Heart right ventricle (tissue), 16 donors: Measurements from ENCODE around the gene GSN. TPM values are rescaled to one million over a fixed set of nuclear protein-coding genes. Genes with fewer than 3 reads are reported as not detected.
A peak's percentile ranks its signal among the peaks of the same experiment; 100 is the strongest.

Experiments
- ATAC-seq, 8 donors: fragments of 200-7000 bp; cut with Tn5 transposase; one replicate each; pipeline ENCODE4 v1.9.1; 2020; ENCODE audit warnings: mild to moderate bottlenecking in 8 of 8, moderate library complexity in 8 of 8, moderate number of reproducible peaks in 1 of 8
- DNase-seq, 2 donors: peaks; one replicate each; pipeline ENCODE4 v3.0.0-alpha.2; 2020
- H3K27ac ChIP-seq, 10 donors: fragments of 200-600 bp; sonication (generic) in 2 of 10; one replicate each; pipeline versions ENCODE4 v1.5.0 to v1.8.0; 2020 to 2022; ENCODE audit warnings: mild to moderate bottlenecking in 3 of 10
- H3K27me3 ChIP-seq, 7 donors: fragments of 200-600 bp; one replicate each; pipeline ENCODE4 v1.8.0; 2021 to 2022; ENCODE audit warnings: mild to moderate bottlenecking in 2 of 7
- H3K36me3 ChIP-seq, 9 donors: fragments of 200-600 bp; sonication (generic) in 1 of 9; one replicate each; pipeline versions ENCODE4 v1.5.0 to v1.8.0; 2020 to 2022; ENCODE audit warnings: mild to moderate bottlenecking in 2 of 9
- H3K4me1 ChIP-seq, 9 donors: fragments of 200-600 bp; sonication (generic) in 1 of 9; one replicate each; pipeline versions ENCODE4 v1.5.0 to v1.8.0; 2020 to 2022; ENCODE audit warnings: mild to moderate bottlenecking in 4 of 9
- H3K4me3 ChIP-seq, 10 donors: fragments of 200-600 bp; sonication (generic) in 2 of 10; one replicate each; pipeline versions ENCODE4 v1.5.0 to v1.8.0; 2020 to 2022; ENCODE audit warnings: mild to moderate bottlenecking in 7 of 10, moderate library complexity in 2 of 10
- H3K9me3 ChIP-seq, 11 donors: fragments of 200-600 bp in 10 of 11; sonication (generic) in 2 of 11; one replicate each; pipeline versions ENCODE4 v1.5.0 to v1.8.0; 2013 to 2022; ENCODE audit warnings: mild to moderate bottlenecking in 2 of 11, control low read depth in 1 of 11, moderate library complexity in 1 of 11
- CTCF ChIP-seq, 9 donors: fragments of 200-600 bp; sonication (generic) in 2 of 9; IDR thresholded peaks; one replicate each; pipeline versions ENCODE4 v1.5.0 to v1.8.0; 2021 to 2022; ENCODE audit warnings: antibody characterized with exemption in 9 of 9, mild to moderate bottlenecking in 5 of 9, moderate library complexity in 1 of 9
- WGBS, 2 donors: extraction: QIAGEN DNeasy Blood & Tissue Kit; methylation state at CpG; one replicate each; pipeline ENCODE4 v1.1.7; 2013; ENCODE audit warnings: inconsistent platforms in 1 of 2; 5-methylcytosine and 5-hydroxymethylcytosine counted together
- intact Hi-C, 10 donors: fragments of 100-400 bp; cut with DNase I; formaldehyde crosslinking; loops; one replicate each; pipeline versions ENCODE4 v1.11.1 to v1.14.2; 2022
- polyA plus RNA-seq, 2 donors: library from polyadenylated mRNA; stranded (reverse); fragments of 200-250 nt; gene quantifications; one replicate each; pipeline ENCODE4 v1.2.3, GENCODE V29; 2013
- total RNA-seq, 10 donors: library from RNA; stranded (reverse); fragmentation: NEBNext Ultra II Directional in 3 of 10; extraction: Animal tissue kit (Norgen Biotek cat#: 25700) in 3 of 10; gene quantifications; one replicate each; pipeline versions ENCODE4 v1.2.1 to v1.2.4, GENCODE V29; 2021 to 2023
- donor health status: Arrhythmogenic right ventricular cardiomyopathy.
- donor health status: ischemic (EF 13 %, LVEDD 7.1; RV severe dilation, severe dysfunction).
- donor health status: healthy with polysubstance abuse.
- donor health status: DM: no; HTN: yes; CAD: no.
- donor health status: DM: no; HTN: no; CAD: no.
- donor health status: ischemic (EF 25% LVEDD 6.9; RV normal size, moderate dysfunction).
- donor health status: ischemic (EF 25% LVEDD 5.7; RV mildly dilated, moderate dysfunction).
- donor health status: healthy.
- donor health status: DM: yes; HTN: yes; CAD: no.
- donor health status: Ischemic cardiomyopathy.
- donor health status: ischemic (EF 35%, LVEDD 5.7; RV mildly dilated, moderate dysfunction).
- donor health status: nonischemic (EF 11% LVEDD 7.7; RV severe dilation, severe dysfunction).
- donor health status: DM: yes; HTN: yes; CAD: no.
- donor health status: PGD.
- donor health status: ischemic (EF 29% LVEDD 5.4; RV normal size, mild dysfunction).
- donor health status: nonischemic (EF 23%, LVEDD 6.1; RV moderate dilation, normal function).

GSN gene
- total and polyA plus RNA-seq, 12 donors = 360 to 861 (median 668) TPM

GRCh38 chr9:121284733-121285451 lies 16.9 kb downstream of the GSN start:
- ATAC-seq = no peak
- no peak for TF ChIP-seq CTCF (IDR thresholded peaks at IDR 0.05)
- DNase-seq = peak in 1 of 2 donors; percentile 12
- intact Hi-C loops = loop anchor here in 7 of 10 donors (2.0 to 5.0 kb wide), 5 partner anchors 14 to 87 kb away; partner anchors contain the start of gene STOM (in 2 of the 7)
- Histone ChIP-seq H3K36me3 (peaks cover 0 to 10% (median 0%) of the 10 kb centered on the region in 9 donors), H3K27me3 (no peaks in the 10 kb centered on the region), H3K4me3 (no peak overlapping the region), H3K4me1 (peaks cover 78 to 100% (median 100%) of the 10 kb centered on the region in 9 donors), H3K27ac (peak overlapping the region; percentile 93 to 100 (median 98)), H3K9me3 (no peaks in the 10 kb centered on the region)
- WGBS, 2 donors = 91 to 92% methylated on average over 9 of the region's 9 CpGs

GRCh38 chr9:121285835-121286687 lies 18.1 kb downstream of the GSN start:
- DNase-seq (peak; percentile 70 to 82), ATAC-seq (peak; percentile 34 to 74 (median 61))
- Histone ChIP-seq H3K27me3 (no peaks in the 10 kb centered on the region), H3K4me1 (peaks cover 73 to 100% (median 100%) of the 10 kb centered on the region in 9 donors), H3K27ac (peak overlapping the region; percentile 93 to 100 (median 98)), H3K36me3 (peaks cover 0 to 10% (median 0%) of the 10 kb centered on the region in 9 donors), H3K9me3 (no peaks in the 10 kb centered on the region), H3K4me3 (peak overlapping the region in 9 of 10 donors; percentile 10 to 42 (median 31))
- intact Hi-C loops = loop anchor here in 3 of 10 donors (2.0 to 5.0 kb wide), 6 partner anchors 13 to 86 kb away; partner anchors contain the start of gene STOM (in 2 of the 3)
- no peak for TF ChIP-seq CTCF (IDR thresholded peaks at IDR 0.05)
- WGBS, 2 donors = 5 to 8% methylated on average over 18 of the region's 18 CpGs

GRCh38 chr9:121286688-121286972 lies 18.7 kb downstream of the GSN start:
- no peaks in the 10 kb centered on the region for H3K27me3 ChIP-seq
- H3K4me3 ChIP-seq = peak overlapping the region in 9 of 10 donors; percentile 10 to 42 (median 31)
- peaks cover 0 to 10% (median 0%) of the 10 kb centered on the region in 9 donors for H3K36me3 ChIP-seq
- DNase-seq = no peak
- WGBS, 2 donors = 16 to 27% methylated on average over 2 of the region's 2 CpGs
- peak in 2 of 8 donors; percentile 0 to 6 for ATAC-seq
- no peaks in the 10 kb centered on the region for H3K9me3 ChIP-seq
- peak overlapping the region; percentile 93 to 100 (median 98) for H3K27ac ChIP-seq
- H3K4me1 ChIP-seq = peaks cover 67 to 100% (median 95%) of the 10 kb centered on the region in 9 donors
- intact Hi-C loops = loop anchor here in 3 of 10 donors (2.0 to 5.0 kb wide), 5 partner anchors 38 to 86 kb away; partner anchors contain the start of gene STOM (in 2 of the 3)
- TF ChIP-seq CTCF (IDR thresholded peaks at IDR 0.05) = no peak
